IPS-18c (cell line): ENCODE data around the gene PAX7.
"Not testable (repeated sequence)": the region's sequence is repeated elsewhere in the genome, so short reads cannot be mapped to it uniquely, and the experiment has no call there.

ENCODE experiments used
- H3K4me3 ChIP-seq: 2 replicates; pipeline ENCODE4 v1.7.0; 2013; ENCODE audit warnings: low read depth, mild to moderate bottlenecking, low read length, moderate library complexity; ENCODE audit not compliant: insufficient read depth
- H3K9me3 ChIP-seq: one replicate; pipeline ENCODE4 v1.6.1; 2013; ENCODE audit warnings: mild to moderate bottlenecking, low read length, moderate library complexity; ENCODE audit not compliant: control insufficient read depth, insufficient read depth

Gene PAX7

GRCh38 chr1:18744381-18744780, 113.7 kb downstream of the PAX7 start:
- H3K9me3 ChIP-seq, H3K4me3 ChIP-seq: not testable (repeated sequence)

GRCh38 chr1:18746981-18747380, 116.3 kb downstream of the PAX7 start:
- H3K9me3 ChIP-seq = peaks cover 4% of the 10 kb centered on the region
- H3K4me3 ChIP-seq = no peak overlapping the region

GRCh38 chr1:18747671-18748070, 117.0 kb downstream of the PAX7 start:
- Histone ChIP-seq H3K4me3 (no peak overlapping the region), H3K9me3 (peaks cover 4% of the 10 kb centered on the region)

GRCh38 chr1:18748435-18748834, 117.8 kb downstream of the PAX7 start:
- H3K4me3 ChIP-seq = no peak overlapping the region
- peaks cover 4% of the 10 kb centered on the region for H3K9me3 ChIP-seq

- Histone ChIP-seq H3K9me3 (peaks cover 7% of the 10 kb centered on the region), H3K4me3 (no peak overlapping the region)
Observed at GRCh38 chr1:18749569-18749968, 118.9 kb downstream of the PAX7 start.

GRCh38 chr1:18750600-18750999, 120.0 kb downstream of the PAX7 start:
- peaks cover 7% of the 10 kb centered on the region for H3K9me3 ChIP-seq
- no peak overlapping the region for H3K4me3 ChIP-seq

- Histone ChIP-seq H3K9me3 (peaks cover 10% of the 10 kb centered on the region), H3K4me3 (no peak overlapping the region)
Observed at GRCh38 chr1:18751425-18751824, 120.8 kb downstream of the PAX7 start.

GRCh38 chr1:18752409-18752808, 121.8 kb downstream of the PAX7 start:
- H3K9me3 ChIP-seq = peaks cover 10% of the 10 kb centered on the region

GRCh38 chr1:18760156-18760555, 129.5 kb downstream of the PAX7 start:
- Histone ChIP-seq H3K9me3 (peaks cover 3% of the 10 kb centered on the region), H3K4me3 (no peak overlapping the region)

More at GRCh38 chr1:18752409-18752808, 121.8 kb downstream of the PAX7 start:
- no peak overlapping the region for H3K4me3 ChIP-seq

- no peak overlapping the region for H3K4me3 ChIP-seq
- H3K9me3 ChIP-seq = no peaks in the 10 kb centered on the region
Observed at GRCh38 chr1:18761948-18762840, 131.5 kb downstream of the PAX7 start.

- no peaks in the 10 kb centered on the region for H3K9me3 ChIP-seq
- no peak overlapping the region for H3K4me3 ChIP-seq
Observed at GRCh38 chr1:18764362-18764761, 133.7 kb downstream of the PAX7 start.

GRCh38 chr1:18765725-18766124, 135.1 kb downstream of the PAX7 start:
- H3K4me3 ChIP-seq = no peak overlapping the region
- no peaks in the 10 kb centered on the region for H3K9me3 ChIP-seq

GRCh38 chr1:18766328-18766727, 135.7 kb downstream of the PAX7 start:
- H3K9me3 ChIP-seq = no peaks in the 10 kb centered on the region

GRCh38 chr1:18767576-18767975, 136.9 kb downstream of the PAX7 start:
- H3K4me3 ChIP-seq, H3K9me3 ChIP-seq: not testable (repeated sequence)

More at GRCh38 chr1:18766328-18766727, 135.7 kb downstream of the PAX7 start:
- H3K4me3 ChIP-seq = no peak overlapping the region

- H3K9me3 ChIP-seq = no peaks in the 10 kb centered on the region
- H3K4me3 ChIP-seq = no peak overlapping the region
Observed at GRCh38 chr1:18768086-18768485, 137.4 kb downstream of the PAX7 start.

GRCh38 chr1:18769140-18769539, 138.5 kb downstream of the PAX7 start:
- H3K4me3 ChIP-seq = no peak overlapping the region
- no peaks in the 10 kb centered on the region for H3K9me3 ChIP-seq

GRCh38 chr1:18770799-18771198, 140.2 kb downstream of the PAX7 start:
- no peaks in the 10 kb centered on the region for H3K9me3 ChIP-seq
- H3K4me3 ChIP-seq = no peak overlapping the region

GRCh38 chr1:18773753-18774152, 143.1 kb downstream of the PAX7 start:
- Histone ChIP-seq H3K4me3 (no peak overlapping the region), H3K9me3 (no peaks in the 10 kb centered on the region)

- Histone ChIP-seq H3K9me3 (no peaks in the 10 kb centered on the region), H3K4me3 (no peak overlapping the region)
Observed at GRCh38 chr1:18775341-18775740, 144.7 kb downstream of the PAX7 start.
